ENCODE data around the gene MSH6.

DNA sequence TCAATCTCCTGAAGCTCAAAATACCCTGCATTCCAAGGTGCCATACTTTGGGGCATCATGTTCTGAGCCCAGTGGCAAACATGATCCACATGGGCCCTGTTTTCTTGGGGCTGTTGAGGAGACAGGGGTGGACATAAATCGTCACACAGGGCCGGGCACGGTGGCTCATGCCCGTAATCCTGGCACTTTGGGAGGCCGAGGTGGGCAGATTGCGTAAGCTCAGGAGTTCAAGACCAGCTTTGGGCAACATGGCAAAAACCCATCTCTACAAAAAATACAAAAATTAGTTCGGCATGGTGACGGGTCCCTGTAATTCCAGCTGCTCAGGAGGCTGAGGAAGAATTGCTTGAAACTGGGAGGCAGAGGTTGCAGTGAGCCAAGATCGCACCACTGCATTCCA is 13.6 kb upstream of the MSH6 start:
- TF ChIP-seq, protein P1, sequence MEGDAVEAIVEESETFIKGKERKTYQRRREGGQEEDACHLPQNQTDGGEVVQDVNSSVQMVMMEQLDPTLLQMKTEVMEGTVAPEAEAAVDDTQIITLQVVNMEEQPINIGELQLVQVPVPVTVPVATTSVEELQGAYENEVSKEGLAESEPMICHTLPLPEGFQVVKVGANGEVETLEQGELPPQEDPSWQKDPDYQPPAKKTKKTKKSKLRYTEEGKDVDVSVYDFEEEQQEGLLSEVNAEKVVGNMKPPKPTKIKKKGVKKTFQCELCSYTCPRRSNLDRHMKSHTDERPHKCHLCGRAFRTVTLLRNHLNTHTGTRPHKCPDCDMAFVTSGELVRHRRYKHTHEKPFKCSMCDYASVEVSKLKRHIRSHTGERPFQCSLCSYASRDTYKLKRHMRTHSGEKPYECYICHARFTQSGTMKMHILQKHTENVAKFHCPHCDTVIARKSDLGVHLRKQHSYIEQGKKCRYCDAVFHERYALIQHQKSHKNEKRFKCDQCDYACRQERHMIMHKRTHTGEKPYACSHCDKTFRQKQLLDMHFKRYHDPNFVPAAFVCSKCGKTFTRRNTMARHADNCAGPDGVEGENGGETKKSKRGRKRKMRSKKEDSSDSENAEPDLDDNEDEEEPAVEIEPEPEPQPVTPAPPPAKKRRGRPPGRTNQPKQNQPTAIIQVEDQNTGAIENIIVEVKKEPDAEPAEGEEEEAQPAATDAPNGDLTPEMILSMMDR (IDR thresholded peaks at IDR 0.05), result no peak
- TF ChIP-seq, protein P2, sequence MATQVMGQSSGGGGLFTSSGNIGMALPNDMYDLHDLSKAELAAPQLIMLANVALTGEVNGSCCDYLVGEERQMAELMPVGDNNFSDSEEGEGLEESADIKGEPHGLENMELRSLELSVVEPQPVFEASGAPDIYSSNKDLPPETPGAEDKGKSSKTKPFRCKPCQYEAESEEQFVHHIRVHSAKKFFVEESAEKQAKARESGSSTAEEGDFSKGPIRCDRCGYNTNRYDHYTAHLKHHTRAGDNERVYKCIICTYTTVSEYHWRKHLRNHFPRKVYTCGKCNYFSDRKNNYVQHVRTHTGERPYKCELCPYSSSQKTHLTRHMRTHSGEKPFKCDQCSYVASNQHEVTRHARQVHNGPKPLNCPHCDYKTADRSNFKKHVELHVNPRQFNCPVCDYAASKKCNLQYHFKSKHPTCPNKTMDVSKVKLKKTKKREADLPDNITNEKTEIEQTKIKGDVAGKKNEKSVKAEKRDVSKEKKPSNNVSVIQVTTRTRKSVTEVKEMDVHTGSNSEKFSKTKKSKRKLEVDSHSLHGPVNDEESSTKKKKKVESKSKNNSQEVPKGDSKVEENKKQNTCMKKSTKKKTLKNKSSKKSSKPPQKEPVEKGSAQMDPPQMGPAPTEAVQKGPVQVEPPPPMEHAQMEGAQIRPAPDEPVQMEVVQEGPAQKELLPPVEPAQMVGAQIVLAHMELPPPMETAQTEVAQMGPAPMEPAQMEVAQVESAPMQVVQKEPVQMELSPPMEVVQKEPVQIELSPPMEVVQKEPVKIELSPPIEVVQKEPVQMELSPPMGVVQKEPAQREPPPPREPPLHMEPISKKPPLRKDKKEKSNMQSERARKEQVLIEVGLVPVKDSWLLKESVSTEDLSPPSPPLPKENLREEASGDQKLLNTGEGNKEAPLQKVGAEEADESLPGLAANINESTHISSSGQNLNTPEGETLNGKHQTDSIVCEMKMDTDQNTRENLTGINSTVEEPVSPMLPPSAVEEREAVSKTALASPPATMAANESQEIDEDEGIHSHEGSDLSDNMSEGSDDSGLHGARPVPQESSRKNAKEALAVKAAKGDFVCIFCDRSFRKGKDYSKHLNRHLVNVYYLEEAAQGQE (IDR thresholded peaks at IDR 0.05; ENCODE audit: insufficient read depth in 1 of 2, low read depth in 2 of 2, low read length in 1 of 2), result no peak
- no peak for TF ChIP-seq TCF7L2 (IDR thresholded peaks at IDR 0.05; ENCODE audit: low read depth, low read length)
- no peak for TF ChIP-seq POLR2AphosphoS5 (IDR thresholded peaks at IDR 0.05; ENCODE audit: low read depth, low read length)
